Lung (tissue), 12 donors: ENCODE measurements around the gene ATXN1. TPM values are rescaled to one million over a fixed set of nuclear protein-coding genes. Genes with fewer than 3 reads are reported as not detected.

Source experiments
- ATAC-seq: fragments of 200-7000 bp; cut with Tn5 transposase; one replicate; pipeline ENCODE4 v1.9.1; 2020; ENCODE audit warnings: moderate number of reproducible peaks; ENCODE audit not compliant: insufficient read depth, low FRiP score
- DNase-seq, 3 donors: peaks; one replicate each; pipeline ENCODE4 v3.0.0-alpha.2; 2013 to 2017
- H3K27ac ChIP-seq, 2 donors: one replicate each; pipeline ENCODE4 v1.5.1; 2013; ENCODE audit warnings: mild to moderate bottlenecking in 2 of 2, moderate library complexity in 2 of 2, control low read depth in 1 of 2, inconsistent platforms in 1 of 2, low read depth in 1 of 2, low read length in 1 of 2
- H3K27me3 ChIP-seq, 3 donors: one replicate each; pipeline ENCODE4 v1.5.1; 2013; ENCODE audit warnings: low read length in 2 of 3; ENCODE audit not compliant: control insufficient read depth in 3 of 3, insufficient read depth in 3 of 3
- H3K36me3 ChIP-seq, 4 donors: one replicate each; pipeline ENCODE4 v1.5.1; 2013; ENCODE audit warnings: low read length in 4 of 4, mild to moderate bottlenecking in 1 of 4, moderate library complexity in 1 of 4; ENCODE audit not compliant: control insufficient read depth in 4 of 4, insufficient read depth in 4 of 4
- H3K4me1 ChIP-seq, 5 donors: one replicate each; pipeline ENCODE4 v1.5.1; 2013; ENCODE audit warnings: low read length in 5 of 5, mild to moderate bottlenecking in 2 of 5, moderate library complexity in 1 of 5; ENCODE audit not compliant: control insufficient read depth in 5 of 5, insufficient read depth in 5 of 5
- H3K4me3 ChIP-seq: one replicate; pipeline ENCODE4 v1.5.1; 2013; ENCODE audit warnings: mild to moderate bottlenecking, control low read depth, moderate library complexity
- H3K9ac ChIP-seq, 2 donors: one replicate each; pipeline ENCODE4 v1.5.1; 2013; ENCODE audit warnings: low read length in 2 of 2, control low read depth in 1 of 2; ENCODE audit not compliant: insufficient read depth in 1 of 2
- H3K9me3 ChIP-seq, 4 donors: one replicate each; pipeline ENCODE4 v1.5.1; 2013; ENCODE audit warnings: low read length in 3 of 4, mild to moderate bottlenecking in 1 of 4, moderate library complexity in 1 of 4; ENCODE audit not compliant: control insufficient read depth in 4 of 4, insufficient read depth in 3 of 4
- WGBS, 2 donors: extraction: QIAGEN DNeasy Blood & Tissue Kit; methylation state at CpG; one replicate each; pipeline ENCODE4 v1.1.7; 2013; 5-methylcytosine and 5-hydroxymethylcytosine counted together
- polyA plus RNA-seq, 2 donors: library from polyadenylated mRNA; stranded (reverse); fragments of 200-250 nt; gene quantifications; one replicate each; pipeline ENCODE4 v1.2.1, GENCODE V29; 2013
- total RNA-seq, 2 donors: library from RNA; depleted of rRNA in 1 of 2; stranded (reverse); fragments of >200 nt in 1 of 2; gene quantifications; one replicate each; pipeline ENCODE4 v1.2.1, GENCODE V29; 2014 to 2021
- TF ChIP-seq, protein P1 (sequence below): IDR thresholded peaks from 2 replicates; pipeline ENCODE4 v1.5.1; 2012; ENCODE audit warnings: mild to moderate bottlenecking; ENCODE audit errors: control extremely low read depth, extremely low read depth
- donor health status: control.
- donor health status: control.
- donor health status: Bipolar disorder and iron deficiency.
- donor health status: healthy.
- donor health status: DM: yes; HTN: yes; CAD: no.

ATXN1 gene
- total and polyA plus RNA-seq, 4 donors: 9.7 to 108 (median 34.9) TPM

DNA sequence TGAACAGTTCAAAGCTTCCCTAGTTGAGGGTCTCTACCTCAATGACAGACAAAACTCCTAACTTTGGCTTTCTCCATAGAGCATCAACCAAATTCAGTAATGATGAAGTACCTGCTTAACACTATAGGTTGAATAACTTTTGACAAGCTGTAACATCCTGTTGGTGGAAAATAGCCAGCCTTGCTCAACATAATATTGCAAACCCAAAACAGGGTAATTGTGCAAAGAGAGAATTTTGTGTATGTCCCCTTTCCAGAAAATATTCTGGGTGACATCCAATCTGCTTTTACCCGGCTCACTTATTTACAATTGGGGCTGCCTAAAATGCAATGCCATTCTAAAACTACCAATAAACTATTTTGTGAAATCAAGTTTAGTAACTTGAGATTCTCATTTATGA, 72.8 kb downstream of the ATXN1 start:
- TF ChIP-seq, protein P1, sequence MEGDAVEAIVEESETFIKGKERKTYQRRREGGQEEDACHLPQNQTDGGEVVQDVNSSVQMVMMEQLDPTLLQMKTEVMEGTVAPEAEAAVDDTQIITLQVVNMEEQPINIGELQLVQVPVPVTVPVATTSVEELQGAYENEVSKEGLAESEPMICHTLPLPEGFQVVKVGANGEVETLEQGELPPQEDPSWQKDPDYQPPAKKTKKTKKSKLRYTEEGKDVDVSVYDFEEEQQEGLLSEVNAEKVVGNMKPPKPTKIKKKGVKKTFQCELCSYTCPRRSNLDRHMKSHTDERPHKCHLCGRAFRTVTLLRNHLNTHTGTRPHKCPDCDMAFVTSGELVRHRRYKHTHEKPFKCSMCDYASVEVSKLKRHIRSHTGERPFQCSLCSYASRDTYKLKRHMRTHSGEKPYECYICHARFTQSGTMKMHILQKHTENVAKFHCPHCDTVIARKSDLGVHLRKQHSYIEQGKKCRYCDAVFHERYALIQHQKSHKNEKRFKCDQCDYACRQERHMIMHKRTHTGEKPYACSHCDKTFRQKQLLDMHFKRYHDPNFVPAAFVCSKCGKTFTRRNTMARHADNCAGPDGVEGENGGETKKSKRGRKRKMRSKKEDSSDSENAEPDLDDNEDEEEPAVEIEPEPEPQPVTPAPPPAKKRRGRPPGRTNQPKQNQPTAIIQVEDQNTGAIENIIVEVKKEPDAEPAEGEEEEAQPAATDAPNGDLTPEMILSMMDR: no peak
- ATAC-seq: no peak
- Histone ChIP-seq H3K4me1 (peaks cover 0 to 24% (median 8%) of the 10 kb centered on the region in 5 donors), H3K9me3 (no peaks in the 10 kb centered on the region), H3K9ac (no peak overlapping the region), H3K27ac (no peak overlapping the region), H3K36me3 (no peaks in the 10 kb centered on the region), H3K4me3 (no peak overlapping the region), H3K27me3 (no peaks in the 10 kb centered on the region)
- 39 to 80% methylated on average over 1 of the region's 1 CpG for WGBS, 2 donors
- no peak for DNase-seq

GRCh38 chr6:16687045-16687444, 74.2 kb downstream of the ATXN1 start:
- H3K4me3 ChIP-seq: no peak overlapping the region
- H3K36me3 ChIP-seq: no peaks in the 10 kb centered on the region
- H3K27ac ChIP-seq: no peak overlapping the region
- DNase-seq (no peak), ATAC-seq (no peak)
- H3K9me3 ChIP-seq: no peaks in the 10 kb centered on the region
- TF ChIP-seq, protein P1: no peak
- H3K4me1 ChIP-seq: peaks cover 0 to 33% (median 8%) of the 10 kb centered on the region in 5 donors
- no peaks in the 10 kb centered on the region for H3K27me3 ChIP-seq
- H3K9ac ChIP-seq: peak overlapping the region in 1 of 2 donors; percentile 26
- WGBS, 2 donors: 79 to 86% methylated on average over 3 of the region's 3 CpGs

DNA sequence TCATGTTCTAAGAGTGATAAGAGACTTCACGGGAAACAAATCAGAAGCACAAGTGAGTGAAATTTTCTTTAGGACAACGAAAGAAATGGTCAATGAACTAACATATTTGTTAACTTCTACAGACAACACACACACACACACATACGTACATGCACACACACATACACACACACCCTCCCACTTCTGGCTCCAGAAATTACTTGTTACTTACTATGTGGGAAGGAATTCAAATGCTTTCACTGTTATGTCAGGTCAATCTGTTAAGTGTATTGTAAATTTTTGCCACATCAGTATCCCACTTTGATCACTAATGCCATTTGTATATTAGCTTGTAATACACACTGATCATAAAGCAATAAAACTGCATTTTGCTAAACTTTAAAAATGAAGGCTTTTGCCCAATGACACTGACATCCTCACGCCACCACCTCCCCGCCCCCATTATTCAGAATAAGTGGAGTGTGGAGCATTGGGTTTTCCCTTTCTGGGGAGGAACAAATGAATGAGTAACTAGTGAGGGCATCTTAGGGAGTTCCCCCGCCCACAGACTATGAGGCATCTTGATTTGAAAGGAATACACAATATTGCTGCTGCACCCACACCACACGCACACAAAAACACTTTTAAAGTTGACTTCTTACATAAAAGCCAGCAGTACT, 76.2 kb downstream of the ATXN1 start:
- H3K27me3 ChIP-seq: no peaks in the 10 kb centered on the region
- H3K4me3 ChIP-seq: no peak overlapping the region
- no peaks in the 10 kb centered on the region for H3K36me3 ChIP-seq
- no peak overlapping the region for H3K9ac ChIP-seq
- no peak overlapping the region for H3K27ac ChIP-seq
- ATAC-seq: no peak
- TF ChIP-seq, protein P1: no peak
- WGBS, 2 donors: 79 to 80% methylated on average over 7 of the region's 7 CpGs
- DNase-seq: peak in 1 of 3 donors; percentile 50
- H3K4me1 ChIP-seq: peaks cover 0 to 36% (median 8%) of the 10 kb centered on the region in 5 donors
- no peaks in the 10 kb centered on the region for H3K9me3 ChIP-seq

DNA sequence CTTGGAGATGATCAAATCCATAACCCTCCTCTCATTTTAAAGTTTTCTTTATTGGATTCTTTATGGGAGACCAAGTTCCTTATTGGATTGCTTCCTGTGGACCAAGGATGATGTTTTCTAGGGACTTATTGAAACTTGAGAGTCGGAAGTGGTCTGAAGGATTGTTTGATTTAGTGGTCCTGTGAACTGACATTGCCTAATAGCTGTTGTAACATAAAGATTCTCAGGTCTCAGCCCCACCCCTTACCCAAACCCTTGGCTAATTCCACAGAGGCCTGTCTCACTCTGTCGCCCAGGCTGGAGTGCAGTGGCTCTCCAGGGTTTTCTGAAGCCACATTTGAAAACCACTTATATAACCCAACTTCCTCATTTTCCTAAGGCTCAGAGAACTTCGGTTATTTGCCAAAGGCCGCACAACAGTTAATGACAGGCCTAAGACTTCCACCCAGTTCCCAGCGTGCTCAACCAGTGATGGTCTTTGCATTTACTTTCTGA, 77.0 kb downstream of the ATXN1 start:
- no peaks in the 10 kb centered on the region for H3K27me3 ChIP-seq
- H3K9ac ChIP-seq: no peak overlapping the region
- peaks cover 0 to 35% (median 8%) of the 10 kb centered on the region in 5 donors for H3K4me1 ChIP-seq
- H3K4me3 ChIP-seq: no peak overlapping the region
- no peak for DNase-seq
- peak overlapping the region in 1 of 2 donors; percentile 13 for H3K27ac ChIP-seq
- no peaks in the 10 kb centered on the region for H3K9me3 ChIP-seq
- peak; percentile 78 for ATAC-seq
- TF ChIP-seq, protein P1: no peak
- 33 to 50% methylated on average over 5 of the region's 5 CpGs for WGBS, 2 donors
- H3K36me3 ChIP-seq: no peaks in the 10 kb centered on the region
